Measurements from ENCODE around the gene SMC4.

The SMC4 gene

DNA sequence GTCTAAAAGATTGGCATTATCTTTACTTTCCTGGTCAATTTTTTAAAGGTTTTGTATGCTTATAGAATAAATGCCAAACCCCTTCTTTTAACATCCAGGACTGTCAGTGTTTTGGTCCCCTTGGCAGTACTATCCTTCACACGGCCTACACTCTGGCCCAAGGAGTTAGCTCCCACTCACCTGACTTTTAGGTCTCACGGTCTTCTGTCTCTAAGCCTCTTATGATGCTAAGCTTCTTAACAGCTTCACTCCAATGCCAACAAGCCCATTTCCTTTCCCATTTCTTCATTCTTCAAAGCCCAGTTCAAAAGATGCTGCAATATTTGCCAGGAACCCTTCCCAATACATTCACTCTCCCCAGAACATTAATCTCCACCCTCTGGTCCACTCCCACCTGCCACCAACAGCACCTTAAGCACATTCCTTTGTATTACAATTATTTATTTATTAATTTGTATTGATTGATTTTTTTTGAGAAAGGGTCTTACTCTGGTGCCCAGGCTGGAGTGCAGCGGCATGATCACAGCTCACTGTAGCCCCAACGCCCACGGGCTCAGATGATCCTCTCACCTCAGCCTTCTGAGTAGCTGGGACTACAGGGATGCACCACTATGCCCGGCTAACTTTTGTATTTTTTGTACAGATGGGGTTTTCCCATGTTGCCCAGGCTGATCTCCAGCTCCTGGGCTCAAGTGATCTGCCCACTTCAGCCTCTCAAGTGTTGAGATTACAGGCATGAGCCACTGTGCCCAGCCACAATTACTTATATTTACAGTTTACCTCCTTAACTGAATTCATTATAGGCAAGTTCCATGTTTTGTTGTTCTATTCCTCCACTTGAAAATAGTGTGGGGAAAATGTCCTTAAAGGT, 28.2 kb upstream of the SMC4 start:
- TF ChIP-seq, protein P1, sequence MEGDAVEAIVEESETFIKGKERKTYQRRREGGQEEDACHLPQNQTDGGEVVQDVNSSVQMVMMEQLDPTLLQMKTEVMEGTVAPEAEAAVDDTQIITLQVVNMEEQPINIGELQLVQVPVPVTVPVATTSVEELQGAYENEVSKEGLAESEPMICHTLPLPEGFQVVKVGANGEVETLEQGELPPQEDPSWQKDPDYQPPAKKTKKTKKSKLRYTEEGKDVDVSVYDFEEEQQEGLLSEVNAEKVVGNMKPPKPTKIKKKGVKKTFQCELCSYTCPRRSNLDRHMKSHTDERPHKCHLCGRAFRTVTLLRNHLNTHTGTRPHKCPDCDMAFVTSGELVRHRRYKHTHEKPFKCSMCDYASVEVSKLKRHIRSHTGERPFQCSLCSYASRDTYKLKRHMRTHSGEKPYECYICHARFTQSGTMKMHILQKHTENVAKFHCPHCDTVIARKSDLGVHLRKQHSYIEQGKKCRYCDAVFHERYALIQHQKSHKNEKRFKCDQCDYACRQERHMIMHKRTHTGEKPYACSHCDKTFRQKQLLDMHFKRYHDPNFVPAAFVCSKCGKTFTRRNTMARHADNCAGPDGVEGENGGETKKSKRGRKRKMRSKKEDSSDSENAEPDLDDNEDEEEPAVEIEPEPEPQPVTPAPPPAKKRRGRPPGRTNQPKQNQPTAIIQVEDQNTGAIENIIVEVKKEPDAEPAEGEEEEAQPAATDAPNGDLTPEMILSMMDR (IDR thresholded peaks at IDR 0.05; ENCODE audit: low read length, missing control alignments): no peak
- no peak overlapping the region for H3K4me3 ChIP-seq (replicated peaks; ENCODE audit: low read depth, low read length)
- DNase-seq (ENCODE audit: low read depth): no peak

DNA sequence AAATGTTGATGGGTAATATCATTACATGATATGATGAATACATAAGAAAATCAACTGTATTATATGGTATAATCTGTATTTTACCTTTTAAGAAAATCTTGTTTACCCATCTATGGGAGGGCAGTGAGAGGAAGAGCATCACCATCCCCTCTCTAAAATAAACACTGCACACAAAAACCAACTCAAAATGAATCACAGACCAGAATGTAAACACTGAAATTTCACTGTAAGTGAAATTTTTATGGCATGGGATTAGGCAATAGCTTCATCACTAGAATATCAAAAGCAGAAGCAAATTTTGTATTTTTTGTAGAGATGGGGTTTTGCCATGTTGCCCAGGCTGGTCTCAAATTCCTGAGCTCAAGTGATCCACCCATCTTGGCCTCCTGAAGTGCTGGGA, 26.7 kb upstream of the SMC4 start:
- DNase-seq (ENCODE audit: low read depth): peak; percentile 37
- TF ChIP-seq, protein P1 (IDR thresholded peaks at IDR 0.05; ENCODE audit: low read length, missing control alignments): no peak
- H3K4me3 ChIP-seq (replicated peaks; ENCODE audit: low read depth, low read length): no peak overlapping the region

- TF ChIP-seq, protein P1 (IDR thresholded peaks at IDR 0.05; ENCODE audit: low read length, missing control alignments): no peak
- no peak overlapping the region for H3K4me3 ChIP-seq (replicated peaks; ENCODE audit: low read depth, low read length)
- DNase-seq (ENCODE audit: low read depth): no peak
Observed at GRCh38 chr3:160373655-160374054, 25.8 kb upstream of the SMC4 start.

DNA sequence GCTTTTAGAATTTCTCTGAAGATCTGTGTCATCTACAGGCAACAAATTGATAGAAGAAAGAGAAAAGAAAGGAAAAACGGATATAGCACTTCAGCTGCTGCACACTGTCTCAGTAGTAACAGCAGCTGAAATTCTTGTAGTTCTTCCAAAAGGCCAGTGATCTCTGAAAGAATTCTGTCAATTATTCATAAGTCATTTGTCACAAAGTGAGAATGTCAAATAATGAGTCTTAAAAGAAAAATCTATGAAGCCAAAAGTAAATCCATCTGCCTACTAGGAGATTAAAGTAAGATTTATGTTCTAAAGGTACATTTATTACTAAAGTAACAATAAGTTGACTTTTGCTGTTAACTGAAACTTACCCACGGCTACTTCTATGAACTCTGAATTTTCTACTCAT, 25.0 kb upstream of the SMC4 start:
- TF ChIP-seq, protein P1 (IDR thresholded peaks at IDR 0.05; ENCODE audit: low read length, missing control alignments): no peak
- no peak for DNase-seq (ENCODE audit: low read depth)
- H3K4me3 ChIP-seq (replicated peaks; ENCODE audit: low read depth, low read length): no peak overlapping the region

GRCh38 chr3:160374925-160375324, 24.5 kb upstream of the SMC4 start:
- TF ChIP-seq, protein P1 (IDR thresholded peaks at IDR 0.05; ENCODE audit: low read length, missing control alignments): no peak
- DNase-seq (ENCODE audit: low read depth): no peak
- no peak overlapping the region for H3K4me3 ChIP-seq (replicated peaks; ENCODE audit: low read depth, low read length)

DNA sequence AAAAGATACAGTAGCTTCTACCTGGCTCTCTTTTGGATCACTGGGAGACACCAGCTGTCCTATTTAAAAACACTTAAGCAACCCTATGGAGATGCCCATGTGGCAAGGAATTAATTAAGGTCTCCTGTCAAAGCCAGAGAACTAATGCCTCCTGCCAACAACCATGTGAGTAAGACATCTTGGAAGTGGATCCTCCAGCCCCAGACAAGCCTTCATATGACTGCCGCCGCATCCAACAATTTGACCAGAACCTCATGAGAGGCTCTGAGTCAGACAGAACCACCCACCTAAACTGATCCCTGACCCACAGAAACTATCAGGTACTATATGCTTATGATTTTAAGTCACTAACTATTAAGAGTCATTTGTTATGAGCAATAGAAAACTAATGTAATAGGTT, 22.8 kb upstream of the SMC4 start:
- H3K4me3 ChIP-seq (replicated peaks; ENCODE audit: low read depth, low read length): no peak overlapping the region
- no peak for DNase-seq (ENCODE audit: low read depth)
- TF ChIP-seq, protein P1 (IDR thresholded peaks at IDR 0.05; ENCODE audit: low read length, missing control alignments): no peak

Data from fibroblast of pulmonary artery (primary cell).